Ecto neural progenitor cell (in vitro differentiated cells): ENCODE measurements around the gene BCR.
A peak's percentile ranks its signal among the peaks of the same experiment; 100 is the strongest.
"Not testable (repeated sequence)": the region's sequence is repeated elsewhere in the genome, so short reads cannot be mapped to it uniquely, and the experiment has no call there.

ENCODE experiments used
- DNase-seq: peaks from one replicate; pipeline ENCODE4 v3.0.0-alpha.2; 2018; ENCODE audit warnings: low spot score

Gene BCR

GRCh38 chr22:23289851-23290724 is 109.8 kb downstream of the BCR start:
- DNase-seq: peak; percentile 85

GRCh38 chr22:23291806-23292452 is 111.6 kb downstream of the BCR start:
- DNase-seq: no peak

- no peak for DNase-seq
These were observed 112.4 kb downstream of the BCR start for GRCh38 chr22:23292453-23293350.

- DNase-seq: no peak
These were observed 113.4 kb downstream of the BCR start for GRCh38 chr22:23293720-23294119.

GRCh38 chr22:23294221-23294620 is 113.9 kb downstream of the BCR start:
- no peak for DNase-seq

GRCh38 chr22:23300476-23300875 is 120.2 kb downstream of the BCR start:
- no peak for DNase-seq

- DNase-seq: no peak
These were observed 121.3 kb downstream of the BCR start for GRCh38 chr22:23301591-23301990.

- DNase-seq: no peak
These were observed 122.1 kb downstream of the BCR start for GRCh38 chr22:23302171-23303002.

- no peak for DNase-seq
These were observed 125.1 kb downstream of the BCR start for GRCh38 chr22:23305321-23305910.

GRCh38 chr22:23305922-23306374 is 125.6 kb downstream of the BCR start:
- no peak for DNase-seq

- no peak for DNase-seq
These were observed 126.2 kb downstream of the BCR start for GRCh38 chr22:23306438-23306921.

- DNase-seq: no peak
These were observed 126.6 kb downstream of the BCR start for GRCh38 chr22:23306926-23307325.

- DNase-seq: not testable (repeated sequence)
These were observed 127.2 kb downstream of the BCR start for GRCh38 chr22:23307511-23307910.

GRCh38 chr22:23309261-23309660 is 129.0 kb downstream of the BCR start:
- DNase-seq: not testable (repeated sequence)

GRCh38 chr22:23310443-23311097 is 130.3 kb downstream of the BCR start:
- not testable (repeated sequence) for DNase-seq

GRCh38 chr22:23311635-23312420 is 131.5 kb downstream of the BCR start:
- not testable (repeated sequence) for DNase-seq

- DNase-seq: no peak
These were observed 133.7 kb downstream of the BCR start for GRCh38 chr22:23313791-23314567.

GRCh38 chr22:23315341-23315917 is 135.1 kb downstream of the BCR start:
- peak; percentile 80 for DNase-seq
